GM18867 (cell line): Measurements from ENCODE around the gene ISCU.

Source experiments
- ATAC-seq: cut with Tn5 transposase; IDR thresholded peaks from one replicate; pipeline ENCODE4 v1.9.1; 2021; ENCODE audit warnings: mild to moderate bottlenecking, moderate library complexity; ENCODE audit not compliant: unreplicated experiment

The ISCU gene

GRCh38 chr12:108602209-108602705, 39.9 kb downstream of the ISCU start:
- no peak for ATAC-seq

GRCh38 chr12:108602976-108603704, 40.7 kb downstream of the ISCU start:
- no peak for ATAC-seq

GRCh38 chr12:108603743-108604142, 41.3 kb downstream of the ISCU start:
- no peak for ATAC-seq

GRCh38 chr12:108604208-108604941, 42.0 kb downstream of the ISCU start:
- ATAC-seq: no peak

- no peak for ATAC-seq
These were observed 42.7 kb downstream of the ISCU start for GRCh38 chr12:108605000-108605689.

GRCh38 chr12:108605690-108606406, 43.5 kb downstream of the ISCU start:
- ATAC-seq: no peak

- no peak for ATAC-seq
These were observed 44.1 kb downstream of the ISCU start for GRCh38 chr12:108606492-108606891.

GRCh38 chr12:108607981-108608600, 45.7 kb downstream of the ISCU start:
- ATAC-seq: no peak

GRCh38 chr12:108608616-108609015, 46.2 kb downstream of the ISCU start:
- no peak for ATAC-seq

- no peak for ATAC-seq
These were observed 47.3 kb downstream of the ISCU start for GRCh38 chr12:108609537-108610335.

- ATAC-seq: no peak
These were observed 48.0 kb downstream of the ISCU start for GRCh38 chr12:108610336-108610815.

GRCh38 chr12:108610856-108611605, 48.6 kb downstream of the ISCU start:
- ATAC-seq: no peak

- no peak for ATAC-seq
These were observed 49.6 kb downstream of the ISCU start for GRCh38 chr12:108611884-108612415.

- no peak for ATAC-seq
These were observed 50.4 kb downstream of the ISCU start for GRCh38 chr12:108612788-108613282.

GRCh38 chr12:108613548-108613947, 51.2 kb downstream of the ISCU start:
- no peak for ATAC-seq

GRCh38 chr12:108614041-108614440, 51.6 kb downstream of the ISCU start:
- no peak for ATAC-seq

GRCh38 chr12:108614639-108615038, 52.2 kb downstream of the ISCU start:
- no peak for ATAC-seq

- no peak for ATAC-seq
These were observed 53.5 kb downstream of the ISCU start for GRCh38 chr12:108615918-108616317.
